ENCODE measurements around the gene INPP1.

INPP1 gene

GRCh38 chr2:190407246-190407661 lies 63.9 kb downstream of the INPP1 start:
- no peak overlapping the region for H2BK5ac ChIP-seq (ENCODE audit: low read depth, low read length, poor library complexity, severe bottlenecking)
- H2AK5ac ChIP-seq (ENCODE audit: low read length, severe bottlenecking): no peak overlapping the region
- peak overlapping the region in 1 of 2 experiments; percentile 81 for H3K4me3 ChIP-seq (ENCODE audit: insufficient read depth in 1 of 2, low read depth in 1 of 2, low read length in 2 of 2)
- no peak overlapping the region for H4K8ac ChIP-seq (ENCODE audit: low read length)
- 23% methylated on average over 11 of the region's 11 CpGs for WGBS
- no peak overlapping the region for H3K18ac ChIP-seq (ENCODE audit: low read depth in 1 of 2, low read length in 2 of 2)
- no peak overlapping the region for H2BK12ac ChIP-seq (ENCODE audit: low read length in 2 of 2)
- H3K14ac ChIP-seq (ENCODE audit: low read length in 2 of 2): no peak overlapping the region
- no peak overlapping the region for H4K91ac ChIP-seq (ENCODE audit: low read length)
- no peak for DNase-seq
- no peak overlapping the region for H3K4ac ChIP-seq (ENCODE audit: low read depth in 1 of 2, low read length in 2 of 2)
- H3K9me3 ChIP-seq (ENCODE audit: control insufficient read depth, low read length): no peaks in the 10 kb centered on the region
- no peak overlapping the region for H3K23ac ChIP-seq (ENCODE audit: low read length in 2 of 2)
- peak overlapping the region; percentile 53 for H3K9ac ChIP-seq (ENCODE audit: low read length)
- no peaks in the 10 kb centered on the region for H3K27me3 ChIP-seq (ENCODE audit: control insufficient read depth in 1 of 2, insufficient read depth in 1 of 2, low read length in 2 of 2)
- H2AFZ ChIP-seq (ENCODE audit: low read depth, low read length): no peak overlapping the region
- no peaks in the 10 kb centered on the region for H3K79me1 ChIP-seq (replicated peaks; ENCODE audit: low read length, poor library complexity, severe bottlenecking)
- no peak overlapping the region for H3K27ac ChIP-seq (ENCODE audit: low read length, poor library complexity, severe bottlenecking)
- no peaks in the 10 kb centered on the region for H3K36me3 ChIP-seq (ENCODE audit: control insufficient read depth in 1 of 2, insufficient read depth in 2 of 2, low read depth in 1 of 2, low read length in 2 of 2)
- H3K4me1 ChIP-seq (ENCODE audit: control insufficient read depth, insufficient read depth, low read depth, low read length): peaks cover 5% of the 10 kb centered on the region
- H2BK15ac ChIP-seq (ENCODE audit: low read depth, poor library complexity, severe bottlenecking): no peak overlapping the region
- peak overlapping the region; percentile 98 for H3K4me2 ChIP-seq (ENCODE audit: low read length, poor library complexity, severe bottlenecking)
- no peak overlapping the region for H2BK120ac ChIP-seq (ENCODE audit: low read depth, low read length)

GRCh38 chr2:190407662-190408537 lies 64.5 kb downstream of the INPP1 start, which contains the start of gene MFSD6:
Gene MFSD6 (plus strand): TSS chr2:190408355. CDS start chr2:190436030, 27,675 bp downstream.
- H3K79me1 ChIP-seq (replicated peaks; ENCODE audit: low read length, poor library complexity, severe bottlenecking): peaks cover 2% of the 10 kb centered on the region

GRCh38 chr2:190408538-190409271 lies 65.3 kb downstream of the INPP1 start:
- WGBS: under 1% methylated on average over 39 of the region's 54 CpGs
- H3K14ac ChIP-seq (ENCODE audit: low read length in 2 of 2): peak overlapping the region in 1 of 2 experiments; percentile 9
- H3K27me3 ChIP-seq (ENCODE audit: control insufficient read depth in 1 of 2, insufficient read depth in 1 of 2, low read length in 2 of 2): no peaks in the 10 kb centered on the region
- H3K4me3 ChIP-seq (ENCODE audit: insufficient read depth in 1 of 2, low read depth in 1 of 2, low read length in 2 of 2): peak overlapping the region; percentile 72 to 81
- no peaks in the 10 kb centered on the region for H3K9me3 ChIP-seq (ENCODE audit: control insufficient read depth, low read length)
- H4K91ac ChIP-seq (ENCODE audit: low read length): peak overlapping the region; percentile 21
- H2BK5ac ChIP-seq (ENCODE audit: low read depth, low read length, poor library complexity, severe bottlenecking): no peak overlapping the region
- H2BK120ac ChIP-seq (ENCODE audit: low read depth, low read length): peak overlapping the region; percentile 19
- H3K79me1 ChIP-seq (replicated peaks; ENCODE audit: low read length, poor library complexity, severe bottlenecking): peaks cover 6% of the 10 kb centered on the region
- H3K27ac ChIP-seq (ENCODE audit: low read length, poor library complexity, severe bottlenecking): no peak overlapping the region
- H2BK12ac ChIP-seq (ENCODE audit: low read length in 2 of 2): peak overlapping the region in 1 of 2 experiments; percentile 22
- H3K4me2 ChIP-seq (ENCODE audit: low read length, poor library complexity, severe bottlenecking): peak overlapping the region; percentile 98
- H3K18ac ChIP-seq (ENCODE audit: low read depth in 1 of 2, low read length in 2 of 2): peak overlapping the region in 1 of 2 experiments; percentile 38
- no peak overlapping the region for H4K8ac ChIP-seq (ENCODE audit: low read length)
- peak overlapping the region; percentile 81 for H2AFZ ChIP-seq (ENCODE audit: low read depth, low read length)
- no peaks in the 10 kb centered on the region for H3K36me3 ChIP-seq (ENCODE audit: control insufficient read depth in 1 of 2, insufficient read depth in 2 of 2, low read depth in 1 of 2, low read length in 2 of 2)
- H2BK15ac ChIP-seq (ENCODE audit: low read depth, poor library complexity, severe bottlenecking): peak overlapping the region; percentile 23
- peaks cover 5% of the 10 kb centered on the region for H3K4me1 ChIP-seq (ENCODE audit: control insufficient read depth, insufficient read depth, low read depth, low read length)
- no peak overlapping the region for H3K4ac ChIP-seq (ENCODE audit: low read depth in 1 of 2, low read length in 2 of 2)
- DNase-seq: peak; percentile 14
- H2AK5ac ChIP-seq (ENCODE audit: low read length, severe bottlenecking): no peak overlapping the region
- H3K23ac ChIP-seq (ENCODE audit: low read length in 2 of 2): no peak overlapping the region
- H3K9ac ChIP-seq (ENCODE audit: low read length): peak overlapping the region; percentile 86

More at GRCh38 chr2:190407662-190408537, 64.5 kb downstream of the INPP1 start, which contains the start of gene MFSD6:
- H3K9me3 ChIP-seq (ENCODE audit: control insufficient read depth, low read length): no peaks in the 10 kb centered on the region
- peak within 1 kb of the TSS in 1 of 2 experiments; percentile 22 for H2BK12ac ChIP-seq (ENCODE audit: low read length in 2 of 2)
- peak within 1 kb of the TSS in 1 of 2 experiments; percentile 9 for H3K14ac ChIP-seq (ENCODE audit: low read length in 2 of 2)
- H2AFZ ChIP-seq (ENCODE audit: low read depth, low read length): peak within 1 kb of the TSS; percentile 81
- H3K27ac ChIP-seq (ENCODE audit: low read length, poor library complexity, severe bottlenecking): no peak within 1 kb of the TSS
- peak within 1 kb of the TSS; percentile 98 for H3K4me2 ChIP-seq (ENCODE audit: low read length, poor library complexity, severe bottlenecking)
- H2BK15ac ChIP-seq (ENCODE audit: low read depth, poor library complexity, severe bottlenecking): peak within 1 kb of the TSS; percentile 23
- peaks cover 5% of the 10 kb centered on the region for H3K4me1 ChIP-seq (ENCODE audit: control insufficient read depth, insufficient read depth, low read depth, low read length)
- peak within 1 kb of the TSS; percentile 72 to 81 for H3K4me3 ChIP-seq (ENCODE audit: insufficient read depth in 1 of 2, low read depth in 1 of 2, low read length in 2 of 2)
- H3K18ac ChIP-seq (ENCODE audit: low read depth in 1 of 2, low read length in 2 of 2): peak within 1 kb of the TSS in 1 of 2 experiments; percentile 38
- H3K23ac ChIP-seq (ENCODE audit: low read length in 2 of 2): peak within 1 kb of the TSS in 1 of 2 experiments; percentile 28
- H4K8ac ChIP-seq (ENCODE audit: low read length): no peak within 1 kb of the TSS
- no peak for DNase-seq
- 1% methylated on average over 42 of the region's 98 CpGs for WGBS
- H3K9ac ChIP-seq (ENCODE audit: low read length): peak within 1 kb of the TSS; percentile 86
- H2BK5ac ChIP-seq (ENCODE audit: low read depth, low read length, poor library complexity, severe bottlenecking): no peak within 1 kb of the TSS
- no peaks in the 10 kb centered on the region for H3K36me3 ChIP-seq (ENCODE audit: control insufficient read depth in 1 of 2, insufficient read depth in 2 of 2, low read depth in 1 of 2, low read length in 2 of 2)
- H2BK120ac ChIP-seq (ENCODE audit: low read depth, low read length): peak within 1 kb of the TSS; percentile 19
- H3K4ac ChIP-seq (ENCODE audit: low read depth in 1 of 2, low read length in 2 of 2): no peak within 1 kb of the TSS
- H2AK5ac ChIP-seq (ENCODE audit: low read length, severe bottlenecking): no peak within 1 kb of the TSS
- H4K91ac ChIP-seq (ENCODE audit: low read length): peak within 1 kb of the TSS; percentile 21
- no peaks in the 10 kb centered on the region for H3K27me3 ChIP-seq (ENCODE audit: control insufficient read depth in 1 of 2, insufficient read depth in 1 of 2, low read length in 2 of 2)

GRCh38 chr2:190409616-190410015 lies 66.2 kb downstream of the INPP1 start:
- H2AK5ac ChIP-seq (ENCODE audit: low read length, severe bottlenecking): no peak overlapping the region
- no peak for DNase-seq
- no peaks in the 10 kb centered on the region for H3K27me3 ChIP-seq (ENCODE audit: control insufficient read depth in 1 of 2, insufficient read depth in 1 of 2, low read length in 2 of 2)
- H2BK15ac ChIP-seq (ENCODE audit: low read depth, poor library complexity, severe bottlenecking): no peak overlapping the region
- no peak overlapping the region for H3K18ac ChIP-seq (ENCODE audit: low read depth in 1 of 2, low read length in 2 of 2)
- H3K23ac ChIP-seq (ENCODE audit: low read length in 2 of 2): no peak overlapping the region
- H2BK120ac ChIP-seq (ENCODE audit: low read depth, low read length): no peak overlapping the region
- WGBS: 59% methylated on average over 2 of the region's 2 CpGs
- no peak overlapping the region for H3K4ac ChIP-seq (ENCODE audit: low read depth in 1 of 2, low read length in 2 of 2)
- no peak overlapping the region for H2BK12ac ChIP-seq (ENCODE audit: low read length in 2 of 2)
- H3K4me3 ChIP-seq (ENCODE audit: insufficient read depth in 1 of 2, low read depth in 1 of 2, low read length in 2 of 2): no peak overlapping the region
- H3K9me3 ChIP-seq (ENCODE audit: control insufficient read depth, low read length): no peaks in the 10 kb centered on the region
- H3K9ac ChIP-seq (ENCODE audit: low read length): peak overlapping the region; percentile 86
- peaks cover 7% of the 10 kb centered on the region for H3K79me1 ChIP-seq (replicated peaks; ENCODE audit: low read length, poor library complexity, severe bottlenecking)
- H4K8ac ChIP-seq (ENCODE audit: low read length): no peak overlapping the region
- no peak overlapping the region for H3K4me2 ChIP-seq (ENCODE audit: low read length, poor library complexity, severe bottlenecking)
- no peaks in the 10 kb centered on the region for H3K36me3 ChIP-seq (ENCODE audit: control insufficient read depth in 1 of 2, insufficient read depth in 2 of 2, low read depth in 1 of 2, low read length in 2 of 2)
- H3K27ac ChIP-seq (ENCODE audit: low read length, poor library complexity, severe bottlenecking): no peak overlapping the region
- no peak overlapping the region for H2BK5ac ChIP-seq (ENCODE audit: low read depth, low read length, poor library complexity, severe bottlenecking)
- no peak overlapping the region for H4K91ac ChIP-seq (ENCODE audit: low read length)
- no peak overlapping the region for H2AFZ ChIP-seq (ENCODE audit: low read depth, low read length)
- H3K14ac ChIP-seq (ENCODE audit: low read length in 2 of 2): no peak overlapping the region
- H3K4me1 ChIP-seq (ENCODE audit: control insufficient read depth, insufficient read depth, low read depth, low read length): peaks cover 5% of the 10 kb centered on the region
